HG02870 (cell line): Measurements from ENCODE around the gene POLR2C.

Experiments
- ATAC-seq: cut with Tn5 transposase; IDR thresholded peaks from one replicate; pipeline ENCODE4 v1.9.1; 2021; ENCODE audit warnings: mild to moderate bottlenecking, moderate library complexity; ENCODE audit not compliant: unreplicated experiment

Gene POLR2C

GRCh38 chr16:57500578-57501111 lies 38.2 kb downstream of the POLR2C start:
- no peak for ATAC-seq

GRCh38 chr16:57501492-57501891 lies 39.0 kb downstream of the POLR2C start:
- no peak for ATAC-seq

GRCh38 chr16:57502048-57502775 lies 39.7 kb downstream of the POLR2C start:
- ATAC-seq: no peak

- ATAC-seq: no peak
These were observed 40.9 kb downstream of the POLR2C start for GRCh38 chr16:57503366-57503765.

GRCh38 chr16:57504001-57504400 lies 41.5 kb downstream of the POLR2C start:
- ATAC-seq: no peak

- ATAC-seq: no peak
These were observed 42.0 kb downstream of the POLR2C start for GRCh38 chr16:57504491-57504890.

GRCh38 chr16:57505169-57505568 lies 42.7 kb downstream of the POLR2C start:
- ATAC-seq: no peak

- no peak for ATAC-seq
These were observed 44.9 kb downstream of the POLR2C start for GRCh38 chr16:57507136-57508034.

GRCh38 chr16:57508035-57508425 lies 45.6 kb downstream of the POLR2C start:
- no peak for ATAC-seq

GRCh38 chr16:57509231-57509923 lies 46.9 kb downstream of the POLR2C start:
- ATAC-seq: no peak

- no peak for ATAC-seq
These were observed 47.8 kb downstream of the POLR2C start for GRCh38 chr16:57510016-57510871.

- no peak for ATAC-seq
These were observed 50.0 kb downstream of the POLR2C start for GRCh38 chr16:57512296-57513001.

GRCh38 chr16:57513371-57514102 lies 51.1 kb downstream of the POLR2C start:
- no peak for ATAC-seq

GRCh38 chr16:57514371-57514770 lies 51.9 kb downstream of the POLR2C start:
- no peak for ATAC-seq

- ATAC-seq: no peak
These were observed 52.5 kb downstream of the POLR2C start for GRCh38 chr16:57514791-57515600.

- ATAC-seq: no peak
These were observed 53.8 kb downstream of the POLR2C start for GRCh38 chr16:57516176-57516725.

- ATAC-seq: no peak
These were observed 54.3 kb downstream of the POLR2C start for GRCh38 chr16:57516773-57517172.
